B cell (primary cell): ENCODE data around the gene SEC14L1. TPM values are rescaled to one million over a fixed set of nuclear protein-coding genes. Genes with fewer than 3 reads are reported as not detected.
A peak's percentile ranks its signal among the peaks of the same experiment; 100 is the strongest.

ENCODE experiments used
- ATAC-seq: fragments of 200-7000 bp; cut with Tn5 transposase; one replicate; pipeline ENCODE4 v1.10.0; 2021; ENCODE audit warnings: low read depth, mild to moderate bottlenecking, moderate number of reproducible peaks, moderate library complexity
- CTCF ChIA-PET: fragments of 350-600 bp; sonication (Branson Sonifier 250); formaldehyde crosslinking; loops from one replicate; lab custom pipeline; 2021; ENCODE audit warnings: antibody characterized with exemption, inconsistent platforms; lab: Charles Lee
- POLR2A ChIA-PET: fragments of 350-600 bp; sonication (Branson Sonifier 250); formaldehyde crosslinking; loops from one replicate; lab custom pipeline; 2021; ENCODE audit warnings: antibody characterized with exemption; lab: Charles Lee
- DNase-seq: peaks from one replicate; pipeline ENCODE4 v3.0.0; 2013
- H2AFZ ChIP-seq: 2 replicates; pipeline ENCODE4 v1.6.1; 2012; ENCODE audit warnings: mild to moderate bottlenecking, low read depth, low read length; ENCODE audit not compliant: insufficient read depth, poor library complexity, severe bottlenecking
- H3K27ac ChIP-seq, 2 donors: 1 replicate in 1 of 2; 2 replicates in 1 of 2; pipeline ENCODE4 v1.5.1; 2012 to 2013; ENCODE audit warnings: low read length in 2 of 2, mild to moderate bottlenecking in 2 of 2, moderate library complexity in 1 of 2
- H3K27me3 ChIP-seq, 4 experiments: fragments of 200-600 bp in 1 of 4; sonication (generic) in 1 of 4; replicated peaks in 1 of 4; 1 replicate in 2 of 4; 2 replicates in 2 of 4; pipeline versions ENCODE4 v1.6.1 to v1.7.0; 2013 to 2016; ENCODE audit warnings: low read length in 3 of 4, mild to moderate bottlenecking in 2 of 4, mixed read lengths in 1 of 4, moderate library complexity in 1 of 4; ENCODE audit not compliant: insufficient read depth in 4 of 4, control insufficient read depth in 3 of 4; ENCODE audit errors: control extremely low read depth in 1 of 4
- H3K36me3 ChIP-seq, 2 experiments: replicated peaks in 1 of 2; 1 replicate in 1 of 2; 2 replicates in 1 of 2; pipeline versions ENCODE4 v1.6.1 to v1.7.1; 2013; ENCODE audit warnings: low read length in 1 of 2; ENCODE audit not compliant: insufficient read depth in 2 of 2, control insufficient read depth in 1 of 2; ENCODE audit errors: control extremely low read depth in 1 of 2, extremely low read depth in 1 of 2
- H3K4me1 ChIP-seq, 2 donors: fragments of 200-600 bp in 1 of 2; sonication (generic) in 1 of 2; 1 replicate in 1 of 2; 2 replicates in 1 of 2; pipeline versions ENCODE4 v1.5.1 to v1.6.1; 2013 to 2017; ENCODE audit warnings: low read length in 2 of 2; ENCODE audit not compliant: control insufficient read depth in 2 of 2, insufficient read depth in 2 of 2
- H3K4me2 ChIP-seq: replicated peaks from 2 replicates; pipeline ENCODE3; 2012; ENCODE audit warnings: mild to moderate bottlenecking, low read depth, low read length; ENCODE audit not compliant: poor library complexity, severe bottlenecking
- H3K4me3 ChIP-seq, 5 experiments: fragments of 200-600 bp in 1 of 5; sonication (generic) in 1 of 5; 1 replicate in 3 of 5; 2 replicates in 2 of 5; pipeline versions ENCODE4 v1.5.1 to v1.7.0; 2011 to 2016; ENCODE audit warnings: low read length in 4 of 5, mild to moderate bottlenecking in 4 of 5, low read depth in 2 of 5, control low read depth in 1 of 5, moderate library complexity in 1 of 5; ENCODE audit not compliant: insufficient read depth in 1 of 5; ENCODE audit errors: control extremely low read depth in 1 of 5, extremely low read depth in 1 of 5
- H3K79me2 ChIP-seq: fragments of 200-600 bp; sonication (generic); one replicate; pipeline ENCODE4 v1.6.0; 2016; ENCODE audit warnings: low read length; ENCODE audit not compliant: control insufficient read depth, insufficient read depth
- H3K9ac ChIP-seq: fragments of 200-600 bp; sonication (generic); 2 replicates; pipeline ENCODE4 v1.6.1; 2017; ENCODE audit warnings: mild to moderate bottlenecking, low read length, moderate library complexity
- H3K9me3 ChIP-seq, 3 donors: one replicate each; pipeline versions ENCODE4 v1.6.1 to v1.7.1; 2013; ENCODE audit warnings: low read length in 2 of 3; ENCODE audit not compliant: control insufficient read depth in 2 of 3, insufficient read depth in 1 of 3; ENCODE audit errors: control extremely low read depth in 1 of 3
- H4K20me1 ChIP-seq: 2 replicates; pipeline ENCODE4 v1.6.0; 2012; ENCODE audit warnings: mild to moderate bottlenecking, low read length; ENCODE audit not compliant: insufficient read depth, control insufficient read depth, poor library complexity, severe bottlenecking
- H3K27ac Mint-ChIP-seq: one replicate; pipeline ENCODE4 v1.8.0; 2021; ENCODE audit warnings: mixed read lengths
- H3K27me3 Mint-ChIP-seq: one replicate; pipeline ENCODE4 v1.8.0; 2021; ENCODE audit warnings: mixed read lengths
- H3K4me1 Mint-ChIP-seq: one replicate; pipeline ENCODE4 v1.8.0; 2021; ENCODE audit warnings: mixed read lengths
- H3K4me3 Mint-ChIP-seq: one replicate; pipeline ENCODE4 v1.8.0; 2021; ENCODE audit warnings: mixed read lengths
- H3K9me3 Mint-ChIP-seq: one replicate; pipeline ENCODE4 v1.8.0; 2022; ENCODE audit warnings: mixed read lengths; ENCODE audit not compliant: insufficient read depth
- CTCF ChIP-seq: fragments of 200-600 bp; IDR thresholded peaks from one replicate; pipeline ENCODE4 v1.8.0; 2022; ENCODE audit warnings: antibody characterized with exemption, mild to moderate bottlenecking
- EZH2 ChIP-seq: IDR thresholded peaks from 2 replicates; pipeline ENCODE4 v1.6.1; 2012; ENCODE audit warnings: borderline replicate concordance, low read depth, mild to moderate bottlenecking, moderate library complexity, low read length; ENCODE audit not compliant: insufficient read depth, poor library complexity, severe bottlenecking
- WGBS: methylation state at CpG from one replicate; pipeline ENCODE4 v1.1.5; 2013; ENCODE audit warnings: missing lambda C conversion rate; ENCODE audit not compliant: insufficient coverage; 5-methylcytosine and 5-hydroxymethylcytosine counted together
- intact Hi-C: fragments of 100-400 bp; cut with micrococcal nuclease; formaldehyde crosslinking; loops from one replicate; pipeline ENCODE4 v1.10.0; 2022
- polyA plus RNA-seq: library from polyadenylated mRNA; depleted of rRNA; stranded (reverse); fragments of >200 nt; gene quantifications from 2 replicates; pipeline ENCODE4 v1.2.3, GENCODE V29; 2012
- total RNA-seq, 2 donors: library from RNA; stranded (reverse); fragments of 120-200 nt in 1 of 2; gene quantifications; 1 replicate in 1 of 2; 2 replicates in 1 of 2; pipeline versions ENCODE4 v1.2.3 to v1.2.4, GENCODE V29; 2013 to 2022

SEC14L1 gene
- total and polyA plus RNA-seq, 2 donors (not counting 1 experiment from before 2014, with no cell fraction given), result 37.7 to 103 TPM

GRCh38 chr17:77143306-77143705 lies 2.5 kb downstream of the SEC14L1 start:
- no peaks in the 10 kb centered on the region for H3K9me3 Mint-ChIP-seq
- Histone ChIP-seq H4K20me1 (peaks cover 18% of the 10 kb centered on the region), H3K36me3 (peaks cover 0 to 38% of the 10 kb centered on the region in 2 experiments), H2AFZ (no peak overlapping the region), H3K4me1 (peaks cover 53 to 77% of the 10 kb centered on the region in 2 donors), H3K27me3 (no peaks in the 10 kb centered on the region), H3K9ac (no peak overlapping the region), H3K79me2 (peaks cover 41% of the 10 kb centered on the region), H3K9me3 (peaks cover 0 to 10% (median 2%) of the 10 kb centered on the region in 3 donors), H3K27ac (peak overlapping the region in 1 of 2 donors; percentile 53), H3K4me2 (peak overlapping the region; percentile 10), H3K4me3 (no peak overlapping the region)
- intact Hi-C loops, result loop anchor here (5.0 to 10.0 kb wide), 4 partner anchors 44 to 791 kb away; partner anchors contain the start of genes MFSD11, PRPSAP1 and SRSF2
- ChIA-PET POLR2A (interaction anchor here (3.8 kb wide), 1 partner anchor 55 kb away, joined by 24 read pairs; no protein-coding TSS in a partner anchor), CTCF (interaction anchor here (4.8 kb wide), 1 partner anchor 57 kb away, joined by 39 read pairs; no protein-coding TSS in a partner anchor)
- no peaks in the 10 kb centered on the region for H3K27me3 Mint-ChIP-seq
- DNase-seq (no peak), ATAC-seq (no peak)
- no peak for TF ChIP-seq CTCF
- no peak for TF ChIP-seq EZH2
- no CpG with 5 or more reads among the region's 1 CpG for WGBS
- peaks cover 70% of the 10 kb centered on the region for H3K4me1 Mint-ChIP-seq
- H3K4me3 Mint-ChIP-seq, result peak overlapping the region; percentile 36
- H3K27ac Mint-ChIP-seq, result peak overlapping the region; percentile 29

- Histone ChIP-seq H3K79me2 (peaks cover 50% of the 10 kb centered on the region), H3K9ac (no peak overlapping the region), H3K4me1 (peaks cover 51 to 72% of the 10 kb centered on the region in 2 donors), H3K4me2 (peak overlapping the region; percentile 10), H3K27me3 (no peaks in the 10 kb centered on the region), H4K20me1 (peaks cover 28% of the 10 kb centered on the region), H2AFZ (no peak overlapping the region), H3K9me3 (peaks cover 0 to 2% (median under 1%) of the 10 kb centered on the region in 3 donors), H3K27ac (peak overlapping the region in 1 of 2 donors; percentile 53), H3K36me3 (peaks cover 2 to 47% of the 10 kb centered on the region in 2 experiments), H3K4me3 (peak overlapping the region in 1 of 5 experiments; percentile 21)
- intact Hi-C loops, result loop anchor here (5.0 to 10.0 kb wide), 4 partner anchors 43 to 792 kb away; partner anchors contain the start of genes MFSD11, PRPSAP1 and SRSF2
- DNase-seq (peak; percentile 35), ATAC-seq (no peak)
- peak overlapping the region; percentile 59 for H3K4me3 Mint-ChIP-seq
- H3K27ac Mint-ChIP-seq, result peak overlapping the region; percentile 59
- no peak for TF ChIP-seq CTCF
- no peak for TF ChIP-seq EZH2
- POLR2A ChIA-PET, result no interaction called here
- no peaks in the 10 kb centered on the region for H3K9me3 Mint-ChIP-seq
- peaks cover 75% of the 10 kb centered on the region for H3K4me1 Mint-ChIP-seq
- CTCF ChIA-PET, result interaction anchor here (1.3 kb wide), 1 partner anchor 48 kb away, joined by 3 read pairs; no protein-coding TSS in a partner anchor
- 92% methylated on average over 1 of the region's 4 CpGs for WGBS
- H3K27me3 Mint-ChIP-seq, result no peaks in the 10 kb centered on the region
These were observed 3.5 kb downstream of the SEC14L1 start for GRCh38 chr17:77144227-77144626.
